Measurements from ENCODE around the gene SSBP1.
A peak's percentile ranks its signal among the peaks of the same experiment; 100 is the strongest.
"Not testable (repeated sequence)": the region's sequence is repeated elsewhere in the genome, so short reads cannot be mapped to it uniquely, and the experiment has no call there.

Gene SSBP1

GRCh38 chr7:141737836-141738591 lies at the start of gene SSBP1:
Gene SSBP1 (plus strand): TSS chr7:141738358. CDS start chr7:141739167, 809 bp downstream.
- peak; percentile 94 to 97 for DNase-seq

GRCh38 chr7:141689072-141689825 lies 48.9 kb upstream of the SSBP1 start:
- not testable (repeated sequence) for DNase-seq

- no peak for DNase-seq
Measured at GRCh38 chr7:141691540-141691939, 46.6 kb upstream of the SSBP1 start.

GRCh38 chr7:141691961-141692360 lies 46.2 kb upstream of the SSBP1 start:
- no peak for DNase-seq

- no peak for DNase-seq
Measured at GRCh38 chr7:141693082-141693481, 45.1 kb upstream of the SSBP1 start.

GRCh38 chr7:141695803-141696289 lies 42.3 kb upstream of the SSBP1 start:
- DNase-seq: peak in 1 of 2 experiments; percentile 4

- no peak for DNase-seq
Measured at GRCh38 chr7:141696348-141696747, 41.8 kb upstream of the SSBP1 start.

GRCh38 chr7:141697211-141697871 lies 40.8 kb upstream of the SSBP1 start:
- DNase-seq: no peak

- no peak for DNase-seq
Measured at GRCh38 chr7:141698247-141699015, 39.7 kb upstream of the SSBP1 start.

GRCh38 chr7:141699860-141700259 lies 38.3 kb upstream of the SSBP1 start:
- no peak for DNase-seq

GRCh38 chr7:141700296-141700847 lies 37.8 kb upstream of the SSBP1 start:
- DNase-seq: no peak

GRCh38 chr7:141700848-141701371 lies 37.2 kb upstream of the SSBP1 start:
- DNase-seq: peak; percentile 19 to 50

- DNase-seq: peak; percentile 36 to 55
Measured at GRCh38 chr7:141701489-141702046, 36.6 kb upstream of the SSBP1 start.

GRCh38 chr7:141702047-141702567 lies 36.1 kb upstream of the SSBP1 start, which contains the start of gene DENND11:
Gene DENND11 (minus strand): TSS chr7:141702166. CDS start chr7:141702153, 13 bp downstream.
- peak; percentile 3 to 40 for DNase-seq

GRCh38 chr7:141702892-141703291 lies 35.3 kb upstream of the SSBP1 start:
- no peak for DNase-seq

GRCh38 chr7:141704112-141704511 lies 34.0 kb upstream of the SSBP1 start:
- DNase-seq: no peak

- DNase-seq: no peak
Measured at GRCh38 chr7:141704741-141705140, 33.4 kb upstream of the SSBP1 start.

- no peak for DNase-seq
Measured at GRCh38 chr7:141706239-141707064, 31.7 kb upstream of the SSBP1 start.

- DNase-seq: no peak
Measured at GRCh38 chr7:141708351-141708750, 29.8 kb upstream of the SSBP1 start, which contains the start of gene WEE2. Gene WEE2 (plus strand): TSS chr7:141708353. CDS start chr7:141708759, 406 bp downstream.

- no peak for DNase-seq
Measured at GRCh38 chr7:141709318-141709717, 28.8 kb upstream of the SSBP1 start.

All from NCI-H524 (cell line).